IPS DF 4.7 (cell line): ENCODE results near the gene MIX23.

ENCODE experiments used
- DNase-seq: peaks from one replicate; pipeline ENCODE4 v3.0.0-alpha.2; 2013; ENCODE audit warnings: low spot score; ENCODE audit errors: extremely low read depth

The MIX23 gene

GRCh38 chr3:122382888-122383666, at the start of gene MIX23:
Gene MIX23 (minus strand): TSS chr3:122383231. CDS start chr3:122383224, 7 bp downstream.
- no peak for DNase-seq

DNA sequence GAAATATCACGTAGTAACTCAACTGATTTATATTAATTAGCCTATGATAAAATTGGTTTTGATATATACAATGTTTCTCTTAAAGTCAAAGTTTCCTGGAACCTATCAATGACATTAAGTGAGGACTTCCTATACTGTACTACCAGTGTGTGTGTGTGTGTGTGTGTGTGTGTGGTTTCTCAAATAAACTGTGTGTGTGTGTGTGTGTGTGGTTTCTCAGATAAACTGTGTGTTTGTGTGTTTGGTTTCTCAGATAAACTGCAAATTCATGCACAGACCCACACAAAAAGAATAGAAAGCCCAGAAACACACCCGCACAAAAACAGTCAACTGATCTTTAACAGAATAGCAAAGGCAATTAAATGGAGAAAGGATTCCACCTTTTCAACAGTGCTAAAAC, 47.3 kb upstream of the MIX23 start:
- no peak for DNase-seq

GRCh38 chr3:122427857-122428471, 44.9 kb upstream of the MIX23 start:
- no peak for DNase-seq

DNA sequence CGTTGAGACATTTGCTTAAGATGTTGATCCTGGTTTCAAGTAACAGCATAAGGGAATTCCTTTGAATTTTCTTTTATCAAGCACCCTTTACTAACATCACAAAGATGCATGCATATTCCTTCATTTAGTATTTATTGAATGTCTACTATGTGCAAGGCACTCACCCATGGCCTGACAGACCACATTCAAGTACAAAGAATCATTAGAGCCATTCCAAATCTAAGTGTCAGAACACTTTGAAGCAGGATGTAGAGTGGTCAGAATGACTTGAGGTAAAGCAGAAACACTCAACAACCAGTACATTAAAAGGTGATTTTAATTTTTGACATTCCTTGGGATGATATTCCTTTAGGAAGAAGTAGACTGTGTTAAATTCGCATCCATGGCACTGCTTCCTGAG, 38.8 kb upstream of the MIX23 start:
- no peak for DNase-seq

- DNase-seq = no peak
Observed at GRCh38 chr3:122421101-122421500, 38.1 kb upstream of the MIX23 start.

DNA sequence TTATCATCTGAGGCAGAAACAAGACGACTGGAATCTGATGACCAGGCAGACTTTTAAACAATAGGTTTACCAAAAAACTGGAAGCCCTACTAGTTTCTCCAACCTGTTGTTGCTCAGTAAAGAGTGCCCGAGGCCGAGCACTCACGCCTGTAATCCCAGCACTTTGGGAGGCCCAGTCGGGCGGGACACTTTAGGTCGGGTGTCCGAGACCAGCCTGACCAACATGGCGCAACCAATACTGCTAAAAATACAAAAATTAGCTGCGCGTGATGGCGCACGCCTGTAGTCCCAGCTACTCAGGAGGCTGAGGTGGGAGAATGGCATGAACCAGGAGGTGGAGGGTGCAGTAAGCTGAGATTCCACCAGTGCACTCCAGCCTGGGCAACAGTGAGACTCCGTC, 33.9 kb upstream of the MIX23 start:
- no peak for DNase-seq

GRCh38 chr3:122415762-122416654, 33.0 kb upstream of the MIX23 start, which contains the start of gene WDR5B:
Gene WDR5B (minus strand): TSS chr3:122416062. CDS start chr3:122415528, 534 bp downstream.
- DNase-seq = peak; percentile 87

DNA sequence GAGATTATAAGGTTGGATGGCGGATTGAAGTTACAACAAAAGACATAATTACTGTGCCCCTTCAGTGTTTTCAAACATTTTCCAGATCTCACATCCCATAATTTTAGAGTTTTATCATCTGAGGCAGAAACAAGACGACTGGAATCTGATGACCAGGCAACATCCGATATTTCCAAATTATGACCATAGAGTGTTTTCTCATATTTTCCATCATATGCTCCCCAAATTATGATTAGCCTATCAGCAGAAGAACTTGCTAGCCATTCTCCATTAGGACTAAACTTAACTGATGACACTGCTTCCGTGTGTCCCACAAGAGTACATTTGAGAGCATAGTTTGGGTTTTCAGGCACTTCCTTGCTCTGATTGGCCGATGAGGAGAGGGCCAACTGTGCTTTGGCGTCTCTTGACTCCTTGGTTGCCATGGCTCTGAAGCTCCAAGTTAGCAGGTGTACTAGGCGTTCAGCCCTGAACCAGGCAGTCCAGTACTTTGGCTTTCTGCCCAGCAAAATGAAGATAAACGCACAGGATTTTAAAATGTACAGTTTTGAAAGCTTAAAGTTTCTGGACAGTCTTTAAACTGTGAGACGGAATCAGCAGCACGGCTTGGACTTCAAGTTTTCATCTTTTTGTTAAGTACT, 32.2 kb upstream of the MIX23 start:
- DNase-seq = no peak

- no peak for DNase-seq
Observed at GRCh38 chr3:122414391-122414790, 31.4 kb upstream of the MIX23 start.

DNA sequence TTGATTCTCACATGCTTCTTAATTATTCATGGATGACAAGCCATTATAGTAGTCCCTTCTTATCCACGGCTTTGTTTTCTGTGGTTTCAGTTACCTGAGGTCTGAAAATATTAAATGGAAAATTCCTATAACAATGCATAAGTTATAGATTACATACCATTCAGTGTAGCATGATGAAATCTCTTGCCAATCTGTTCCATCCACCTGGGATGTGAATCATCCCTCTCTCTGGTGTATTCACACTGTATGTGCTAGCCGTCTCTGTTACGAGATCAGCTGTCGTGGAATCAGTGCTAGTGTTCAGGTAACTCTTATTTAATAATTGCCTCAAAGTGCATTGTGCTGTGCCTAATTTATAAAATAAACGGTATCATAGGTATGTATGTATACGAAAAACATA, 27.6 kb upstream of the MIX23 start:
- no peak for DNase-seq

DNA sequence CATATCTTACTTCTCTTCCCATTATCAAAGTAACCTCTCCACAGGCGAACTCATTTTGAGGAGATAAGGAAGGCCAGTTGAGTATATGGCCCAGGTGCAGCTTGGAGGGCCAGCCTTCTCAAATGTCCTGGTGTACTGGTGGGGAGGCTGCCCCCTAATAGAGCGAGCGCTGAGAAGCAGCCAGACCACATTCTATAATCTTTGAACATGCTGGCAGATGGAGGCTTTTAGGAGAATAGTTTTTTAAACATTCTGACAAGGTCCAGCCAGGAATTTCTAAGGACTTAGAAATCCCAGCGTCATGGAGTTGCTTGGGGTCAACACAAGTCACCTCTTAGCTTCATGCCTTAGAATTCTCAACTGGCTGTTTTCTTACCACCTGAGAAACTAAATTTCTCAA, 27.1 kb upstream of the MIX23 start:
- no peak for DNase-seq

DNA sequence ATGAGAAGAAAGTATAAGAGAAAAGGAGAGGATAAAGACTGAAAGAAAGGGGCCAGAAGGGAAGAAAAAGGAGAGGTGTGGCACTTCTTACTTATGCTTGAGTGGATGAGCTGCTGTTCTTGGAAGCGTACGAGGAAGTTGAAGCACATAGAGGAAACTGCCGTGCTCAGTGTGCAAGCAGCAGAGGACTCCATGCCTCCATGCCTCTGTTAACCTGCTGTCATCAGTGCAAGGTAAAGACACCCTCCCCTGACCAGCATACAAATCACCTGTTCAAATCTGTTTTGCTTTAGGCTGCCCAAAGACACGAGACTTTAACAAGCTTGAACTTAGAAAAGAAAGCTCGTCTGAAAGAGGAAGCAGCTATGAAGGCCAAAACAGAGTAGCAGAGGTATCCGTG, 26.4 kb upstream of the MIX23 start:
- no peak for DNase-seq

GRCh38 chr3:122407946-122408345, 24.9 kb upstream of the MIX23 start:
- DNase-seq = no peak

- no peak for DNase-seq
Observed at GRCh38 chr3:122406198-122406597, 23.2 kb upstream of the MIX23 start.

- DNase-seq = no peak
Observed at GRCh38 chr3:122405015-122405414, 22.0 kb upstream of the MIX23 start.

GRCh38 chr3:122403489-122403888, 20.5 kb upstream of the MIX23 start:
- DNase-seq = no peak

- no peak for DNase-seq
Observed at GRCh38 chr3:122398920-122399319, 15.9 kb upstream of the MIX23 start.

GRCh38 chr3:122397201-122397600, 14.2 kb upstream of the MIX23 start:
- DNase-seq = no peak

GRCh38 chr3:122396511-122396910, 13.5 kb upstream of the MIX23 start:
- DNase-seq = no peak

GRCh38 chr3:122395582-122395981, 12.6 kb upstream of the MIX23 start:
- DNase-seq = no peak

- DNase-seq = no peak
Observed at GRCh38 chr3:122394173-122394572, 11.1 kb upstream of the MIX23 start.
